GM19043 (cell line): Measurements from ENCODE around the gene FSTL4.
"Not testable (repeated sequence)": the region's sequence is repeated elsewhere in the genome, so short reads cannot be mapped to it uniquely, and the experiment has no call there.

Experiments used
- ATAC-seq: cut with Tn5 transposase; IDR thresholded peaks from one replicate; pipeline ENCODE4 v1.9.1; 2021; ENCODE audit warnings: low read depth; ENCODE audit not compliant: unreplicated experiment

Gene FSTL4

DNA sequence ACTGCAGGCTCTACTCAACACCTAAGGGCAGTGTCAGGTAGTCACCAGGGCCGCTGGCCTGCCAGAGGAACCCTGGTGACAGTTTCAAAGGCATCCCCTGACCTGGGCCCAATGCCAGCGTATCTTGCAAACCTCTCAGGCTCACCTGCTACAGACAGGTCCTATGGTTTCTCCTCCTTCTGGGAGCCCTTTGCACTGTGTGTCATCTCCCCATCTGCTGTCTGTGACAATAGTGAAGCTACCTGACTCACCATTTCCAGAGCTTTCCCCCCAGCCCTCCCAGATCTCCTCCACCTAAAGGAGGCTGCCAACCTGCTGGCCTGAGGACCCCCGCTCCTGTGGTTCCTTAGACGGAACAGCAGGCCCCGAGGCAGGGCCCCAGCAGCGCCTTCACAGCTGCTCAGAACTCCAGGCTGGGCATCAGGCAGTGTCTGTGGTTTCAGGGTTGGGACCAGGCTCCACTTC lies 203.1 kb downstream of the FSTL4 start:
- ATAC-seq, result no peak

- ATAC-seq, result no peak
These were observed 204.0 kb downstream of the FSTL4 start for GRCh38 chr5:133408322-133408721.

DNA sequence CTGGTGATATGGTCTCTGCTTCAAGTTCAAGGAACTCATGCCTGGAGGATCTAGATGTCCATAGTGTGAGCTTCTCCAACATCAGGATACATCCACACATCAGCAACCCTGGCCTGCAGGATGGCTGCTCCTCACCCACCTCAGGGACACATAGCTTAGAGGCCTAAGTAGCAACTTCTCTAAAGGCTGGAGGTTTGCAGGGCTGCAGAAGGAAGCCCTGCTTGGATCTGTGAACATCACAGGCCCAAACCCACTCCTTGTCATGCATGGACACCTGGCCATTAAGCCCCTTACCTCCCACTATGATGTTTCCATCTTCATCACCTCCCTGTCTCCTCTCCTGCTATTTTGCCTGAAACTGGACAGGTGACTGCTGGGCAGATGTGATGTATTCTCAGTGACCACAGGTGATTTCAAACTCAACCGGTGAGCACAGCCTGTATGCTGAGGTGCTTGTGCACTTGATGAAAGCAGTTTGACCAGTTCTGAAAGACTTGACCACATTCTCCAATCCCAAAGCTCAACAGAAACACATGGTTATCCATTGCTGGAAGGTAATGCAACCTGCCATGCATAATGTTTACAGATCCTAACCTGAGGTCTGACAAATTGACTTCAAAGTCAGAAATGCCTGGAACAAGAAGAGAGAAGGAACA lies 205.2 kb downstream of the FSTL4 start:
- no peak for ATAC-seq

- no peak for ATAC-seq
These were observed 205.9 kb downstream of the FSTL4 start for GRCh38 chr5:133406208-133406976.

DNA sequence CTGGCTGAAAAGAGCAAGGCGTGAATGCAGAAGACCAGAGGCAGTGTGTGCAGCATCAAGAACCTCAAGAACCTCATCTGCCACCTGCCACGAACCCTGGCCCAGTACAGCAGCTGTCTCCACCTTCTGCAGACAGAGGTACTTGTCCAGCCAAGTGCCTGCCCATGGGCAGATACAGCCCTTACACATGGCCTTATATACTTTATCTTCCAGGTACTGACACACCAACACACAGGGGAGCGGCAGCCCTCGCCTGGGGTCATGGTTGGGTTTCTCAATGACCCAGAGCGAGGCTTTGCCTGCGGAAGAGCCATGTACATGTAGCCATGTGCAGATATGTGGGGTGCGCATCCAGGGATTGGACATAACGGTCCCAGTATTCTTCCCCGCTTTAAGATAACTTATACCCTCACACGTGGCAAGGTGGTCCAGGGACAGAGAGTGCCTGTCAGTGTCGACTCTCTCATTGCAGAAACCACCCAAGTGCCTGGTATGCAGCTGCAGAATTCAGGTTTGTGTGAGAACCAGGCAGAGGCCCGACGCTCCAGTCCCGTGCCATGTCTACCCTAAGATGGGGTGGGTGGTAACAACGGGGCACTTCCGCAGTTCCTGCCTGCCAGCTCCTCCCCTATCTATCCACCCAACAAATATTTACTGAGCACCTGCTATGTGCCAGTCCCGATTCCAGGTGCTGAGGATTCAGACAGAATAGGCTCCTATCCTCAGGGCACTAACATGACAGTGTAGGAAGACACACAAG lies 206.9 kb downstream of the FSTL4 start:
- ATAC-seq, result no peak

- no peak for ATAC-seq
These were observed 207.6 kb downstream of the FSTL4 start for GRCh38 chr5:133404724-133405123.

GRCh38 chr5:133403741-133404364 lies 208.5 kb downstream of the FSTL4 start:
- ATAC-seq, result no peak

DNA sequence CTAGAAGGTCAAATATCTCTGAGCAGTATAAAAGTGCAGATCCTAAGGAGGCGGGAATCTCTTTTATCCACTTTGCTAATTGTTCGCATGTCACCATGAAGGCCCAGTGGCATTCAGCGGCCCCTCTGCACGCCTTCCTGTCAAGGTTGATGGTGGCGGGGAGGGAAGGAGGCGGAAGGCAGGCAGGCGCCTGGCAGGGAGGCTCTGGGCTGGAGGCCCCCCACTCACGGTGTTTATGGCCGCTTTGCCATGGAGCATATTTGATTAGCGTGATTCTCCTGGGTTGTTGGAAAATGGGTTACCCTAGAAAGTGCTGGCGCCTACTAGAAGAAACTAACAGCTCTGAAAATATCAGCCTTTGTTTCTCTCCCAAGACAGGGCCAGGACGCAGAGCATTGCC lies 209.6 kb downstream of the FSTL4 start:
- no peak for ATAC-seq

- no peak for ATAC-seq
These were observed 210.5 kb downstream of the FSTL4 start for GRCh38 chr5:133401731-133402347.

- no peak for ATAC-seq
These were observed 211.4 kb downstream of the FSTL4 start for GRCh38 chr5:133400831-133401351.

DNA sequence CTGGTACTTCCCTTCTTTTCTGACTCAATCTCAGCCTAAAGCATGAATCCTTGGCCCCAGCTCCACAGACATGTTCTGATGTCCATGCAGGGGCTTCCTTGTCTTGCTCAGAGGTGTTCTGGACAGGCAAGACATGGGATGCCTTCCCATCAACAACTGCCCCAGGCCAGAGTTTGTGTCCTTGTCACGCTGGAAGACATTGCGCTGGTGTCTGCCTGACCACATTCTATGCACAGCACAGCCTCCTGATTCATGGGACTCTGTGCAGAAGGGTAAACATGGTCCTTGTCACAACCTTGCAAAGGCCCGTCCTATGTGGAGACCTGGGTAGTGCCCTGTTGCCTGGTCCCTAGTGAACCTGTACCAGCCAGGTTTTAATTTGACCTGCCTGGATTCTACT lies 212.2 kb downstream of the FSTL4 start:
- no peak for ATAC-seq

GRCh38 chr5:133399247-133399891 lies 213.0 kb downstream of the FSTL4 start:
- no peak for ATAC-seq

DNA sequence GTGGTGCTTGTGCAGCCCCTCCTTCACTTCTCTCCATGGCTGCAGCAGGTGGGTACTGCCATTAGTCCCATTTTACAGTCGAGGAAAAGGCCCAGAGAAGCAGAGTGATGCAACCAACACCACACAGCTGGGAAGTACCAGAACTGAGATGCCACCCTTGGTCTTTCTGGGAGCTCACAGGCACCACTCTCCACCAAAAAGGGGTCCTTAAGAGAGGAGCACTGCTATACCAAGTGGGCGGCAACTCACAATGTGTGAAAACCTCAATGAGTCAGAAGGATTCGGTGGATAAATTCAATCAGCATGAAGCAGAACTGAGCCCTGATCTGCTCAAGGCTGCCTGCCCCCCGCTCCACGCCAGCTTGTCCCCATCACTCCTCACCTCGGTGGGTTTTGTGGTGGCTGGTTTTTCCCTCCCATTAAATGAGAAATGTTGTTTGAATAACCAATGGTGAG lies 213.7 kb downstream of the FSTL4 start:
- peak; percentile 58 for ATAC-seq

DNA sequence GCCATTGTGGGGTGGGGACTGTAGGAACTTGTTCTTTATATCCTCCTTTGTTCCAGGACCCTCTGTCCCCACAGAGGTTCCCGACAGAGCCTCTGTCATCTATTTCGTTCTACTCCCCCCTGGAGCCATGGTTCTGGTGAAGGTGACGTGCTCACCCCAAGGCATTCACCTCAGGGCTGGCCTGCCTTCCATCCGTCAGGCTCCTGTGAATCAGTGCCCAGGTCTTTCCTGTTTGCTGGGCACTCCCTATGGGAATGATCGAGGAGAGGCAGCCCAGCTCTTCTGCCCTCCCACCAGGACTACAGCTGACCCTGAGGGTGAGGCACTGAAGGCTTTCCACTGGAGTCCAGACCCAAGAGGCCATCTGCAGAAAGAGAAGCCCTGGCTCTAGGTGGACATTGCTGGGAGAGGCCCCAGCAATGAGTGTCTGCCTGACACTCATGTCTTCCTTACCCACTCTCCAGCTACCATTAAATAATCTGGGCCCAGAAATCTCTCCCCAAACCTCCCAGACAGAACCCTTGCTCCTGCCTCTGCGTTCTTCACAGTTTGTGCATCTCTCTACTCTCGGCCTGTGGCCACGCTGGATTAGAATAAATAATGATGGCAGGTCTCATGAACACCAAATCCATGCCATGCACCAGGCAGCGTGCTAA lies 214.2 kb downstream of the FSTL4 start:
- ATAC-seq, result no peak

DNA sequence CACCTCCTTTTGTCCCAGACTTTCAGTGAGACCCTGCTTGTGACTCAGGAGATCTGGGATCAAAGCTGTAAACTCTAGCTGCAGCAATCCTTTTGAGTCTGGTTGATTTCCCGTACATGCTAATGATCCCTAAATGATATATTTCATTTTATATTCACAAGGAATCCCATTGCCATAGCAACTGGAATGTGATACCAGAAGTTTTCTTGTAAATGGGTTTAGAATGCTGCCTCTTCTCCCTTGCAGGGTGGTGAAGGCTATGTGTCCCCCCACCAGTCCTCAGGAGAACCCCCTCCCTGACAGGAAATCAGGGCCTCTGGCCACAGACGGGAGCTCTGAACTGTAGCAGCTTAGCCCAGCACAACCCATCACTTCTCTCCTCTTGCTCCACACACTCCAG lies 215.0 kb downstream of the FSTL4 start:
- no peak for ATAC-seq

- ATAC-seq, result no peak
These were observed 215.5 kb downstream of the FSTL4 start for GRCh38 chr5:133396814-133397213.

DNA sequence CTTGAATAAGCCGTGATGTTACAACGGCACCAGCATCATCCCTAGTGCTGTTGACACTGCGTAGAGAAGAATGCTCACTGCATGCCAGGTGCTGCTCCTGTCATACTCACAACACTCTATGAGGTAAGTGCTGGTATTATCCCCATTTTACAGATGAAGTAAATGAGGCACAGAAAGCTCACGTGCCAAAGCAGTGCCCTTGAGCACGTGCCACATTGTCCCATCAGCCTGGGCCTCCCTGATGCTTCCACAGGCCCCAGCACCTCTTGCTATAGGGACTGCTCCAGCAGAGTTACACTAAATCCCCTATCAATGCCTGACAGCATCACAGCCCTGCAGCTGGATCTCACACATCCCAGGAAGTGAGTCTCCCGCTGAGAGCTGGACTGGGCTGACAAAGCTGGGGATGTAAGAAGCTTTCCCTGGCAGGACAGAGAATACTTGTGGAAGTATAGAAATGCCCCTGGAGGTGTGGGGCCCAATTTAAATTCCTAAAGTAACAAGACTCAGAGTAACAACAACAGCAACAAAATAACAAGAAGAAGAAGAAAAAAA lies 216.1 kb downstream of the FSTL4 start:
- ATAC-seq, result no peak

DNA sequence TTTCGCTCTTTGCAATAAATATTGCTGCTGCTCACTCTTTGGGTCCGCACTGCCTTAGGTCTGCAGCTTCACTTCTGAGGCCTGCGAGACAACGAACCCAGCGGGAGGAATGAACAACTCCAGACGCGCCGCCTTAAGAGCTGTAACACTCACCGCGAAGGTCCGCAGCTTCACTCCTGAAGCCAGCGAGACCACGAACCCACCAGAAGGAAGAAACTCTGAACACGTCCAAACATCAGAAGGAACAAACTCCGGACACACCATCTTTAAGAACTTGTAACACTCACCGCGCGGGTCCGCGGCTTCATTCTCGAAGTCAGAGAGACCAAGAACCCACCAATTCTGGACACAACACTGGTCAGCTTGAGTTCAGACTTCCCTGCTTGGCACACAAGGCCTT lies 217.1 kb downstream of the FSTL4 start:
- ATAC-seq, result not testable (repeated sequence)

DNA sequence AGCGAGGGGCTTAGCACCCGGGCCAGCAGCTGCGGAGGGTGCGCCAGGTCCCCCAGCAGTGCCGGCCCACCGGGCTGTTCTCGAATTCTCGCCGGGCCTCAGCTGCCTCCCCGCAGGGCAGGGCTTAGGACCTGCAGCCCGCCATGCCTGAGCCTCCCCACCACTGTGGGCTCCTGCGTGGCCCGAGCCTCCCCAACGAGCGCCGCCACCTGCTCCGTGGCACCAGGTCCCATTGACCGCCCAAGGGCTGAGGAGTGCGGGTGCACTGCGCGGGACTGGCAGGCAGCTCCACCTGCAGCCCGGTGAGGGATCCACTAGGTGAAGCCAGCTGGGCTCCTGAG lies 217.9 kb downstream of the FSTL4 start:
- not testable (repeated sequence) for ATAC-seq
